Caki2 (cell line): Measurements from ENCODE around the gene NPIPA2. TPM values are rescaled to one million over a fixed set of nuclear protein-coding genes. Genes with fewer than 3 reads are reported as not detected.
"Not testable (repeated sequence)": the region's sequence is repeated elsewhere in the genome, so short reads cannot be mapped to it uniquely, and the experiment has no call there.

ENCODE experiments used
- DNase-seq: peaks from one replicate; pipeline ENCODE4 v3.0.0-alpha.2; 2015; ENCODE audit warnings: low read depth
- in situ Hi-C: cut with HindIII; loops from 2 replicates; pipeline ENCODE4 v1.10.0; 2016; ENCODE audit warnings: low sequenced_read_pairs, low pct_unique_long_range_greater_than_20kb, mixed read lengths
- total RNA-seq: library from RNA; depleted of rRNA; stranded (reverse); fragments of >200 nt; shearing (Covaris generic); gene quantifications from 2 replicates; pipeline ENCODE4 v1.2.3, GENCODE V29; 2014; ENCODE audit warnings: low replicate concordance; rRNA removed

NPIPA2 gene
- total RNA-seq, 1 experiment from 2014 or later, result 0.74 TPM

DNA sequence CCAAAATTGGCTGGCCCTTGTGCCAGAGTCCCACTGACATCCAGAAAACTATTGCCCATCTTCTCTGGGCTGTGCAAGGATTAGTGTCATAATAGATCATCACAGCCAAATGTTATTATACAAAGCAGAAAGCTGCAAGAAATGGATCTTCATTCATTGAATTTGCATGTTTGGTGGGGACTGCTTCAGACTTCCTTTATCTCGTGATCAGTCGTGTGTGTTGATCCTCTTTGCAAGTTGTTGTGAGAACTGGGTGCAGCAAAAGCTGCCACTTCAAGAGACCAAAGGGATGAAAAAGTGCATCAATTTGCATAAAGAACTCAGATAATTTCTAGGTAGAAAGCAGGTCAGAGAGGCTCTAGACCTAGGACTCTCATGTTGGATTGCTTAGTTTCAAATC is 61.2 kb downstream of the NPIPA2 start:
- DNase-seq, in situ Hi-C loops: not testable (repeated sequence)

DNA sequence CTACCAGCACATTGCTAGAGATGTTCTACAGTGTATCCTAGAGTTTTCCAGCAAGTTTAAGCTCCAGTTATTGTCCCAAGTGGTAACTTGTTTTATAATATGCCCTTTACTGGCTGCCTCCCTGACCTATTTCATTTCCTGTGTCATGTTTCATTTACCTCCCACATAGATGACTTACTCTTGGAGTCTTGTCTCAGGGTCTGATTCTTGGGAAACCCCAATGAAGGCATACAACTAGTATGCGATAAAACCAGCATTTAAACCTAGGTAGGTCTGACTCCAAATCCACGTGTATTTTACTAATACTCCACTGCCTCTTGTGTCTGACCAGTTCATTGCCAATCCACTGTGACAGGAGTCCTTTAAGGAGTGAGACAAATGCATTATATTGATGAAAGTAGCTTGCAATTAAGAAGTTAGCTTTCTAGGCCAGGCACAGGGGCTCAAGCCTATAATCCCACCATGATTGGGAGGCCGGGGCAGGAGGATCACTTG is 64.9 kb downstream of the NPIPA2 start:
- not testable (repeated sequence) for DNase-seq

DNA sequence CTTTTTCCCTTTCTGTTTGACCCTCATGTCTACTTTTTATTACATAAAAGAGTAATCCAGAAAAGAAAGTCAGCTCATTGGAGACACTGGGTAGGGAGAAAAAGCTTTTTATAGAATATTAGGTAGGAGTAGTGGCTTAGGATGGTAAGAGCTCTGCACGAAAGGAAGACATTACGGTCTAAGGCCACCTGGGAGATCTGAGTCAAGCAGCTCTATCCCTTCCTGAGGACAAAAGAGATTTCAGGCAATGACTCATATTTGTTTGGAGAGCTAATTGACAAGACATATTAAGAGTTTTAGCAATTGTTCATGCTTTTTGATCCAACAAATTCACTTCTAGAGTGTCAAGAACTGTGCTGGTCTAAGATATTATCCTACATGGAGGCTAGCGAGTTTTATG is 71.6 kb downstream of the NPIPA2 start:
- in situ Hi-C loops, DNase-seq: not testable (repeated sequence)

More for the DNA sequence above, 64.9 kb downstream of the NPIPA2 start:
- in situ Hi-C loops, result not testable (repeated sequence)

Other genes with a start within 250 kb of the NPIPA2 start
- gene PARN, start 112.3 kb upstream of the NPIPA2 start, total RNA-seq, result 12.9 and 25.9 TPM in 2 replicates
- 163 and 167 TPM in 2 replicates for gene BFAR, start 109.6 kb upstream of the NPIPA2 start, total RNA-seq
- not detected in 2 replicates for gene PLA2G10, start 48.2 kb upstream of the NPIPA2 start, total RNA-seq
- 0.74 TPM in 1 of 2 replicates, not detected in the other for gene NPIPA3, start 39.1 kb upstream of the NPIPA2 start, total RNA-seq
- gene NOMO1, start 91.2 kb downstream of the NPIPA2 start, total RNA-seq, result 87.7 and 130 TPM in 2 replicates
- gene NPIPA1, start 194.9 kb downstream of the NPIPA2 start, total RNA-seq, result 8.5 and 21.0 TPM in 2 replicates
- gene PDXDC1, start 232.5 kb downstream of the NPIPA2 start, total RNA-seq, result 89.3 and 101 TPM in 2 replicates